Liver (tissue), 9 donors: ENCODE measurements around the gene CCDC68. TPM values are rescaled to one million over a fixed set of nuclear protein-coding genes. Genes with fewer than 3 reads are reported as not detected.

Experiments
- DNase-seq: peaks from one replicate; pipeline ENCODE4 v3.0.0-alpha.2; 2017; ENCODE audit warnings: low spot score
- H3K27ac ChIP-seq, 2 donors: one replicate each; pipeline ENCODE4 v1.7.0; 2013; ENCODE audit warnings: inconsistent platforms in 2 of 2, low read length in 2 of 2, control low read depth in 1 of 2, low read depth in 1 of 2, mild to moderate bottlenecking in 1 of 2
- H3K27me3 ChIP-seq, 4 donors: one replicate each; pipeline versions ENCODE4 v1.6.1 to v1.7.0; 2013; ENCODE audit warnings: low read length in 3 of 4, inconsistent platforms in 1 of 4, mild to moderate bottlenecking in 1 of 4, moderate library complexity in 1 of 4; ENCODE audit not compliant: control insufficient read depth in 4 of 4, insufficient read depth in 4 of 4
- H3K36me3 ChIP-seq, 4 donors: one replicate each; pipeline versions ENCODE4 v1.6.1 to v1.7.0; 2013; ENCODE audit warnings: low read length in 3 of 4, mild to moderate bottlenecking in 3 of 4, low read depth in 1 of 4, moderate library complexity in 1 of 4; ENCODE audit not compliant: control insufficient read depth in 4 of 4, insufficient read depth in 3 of 4
- H3K4me1 ChIP-seq, 4 donors: one replicate each; pipeline versions ENCODE4 v1.6.1 to v1.7.0; 2013; ENCODE audit warnings: low read length in 3 of 4, mild to moderate bottlenecking in 3 of 4, moderate library complexity in 1 of 4; ENCODE audit not compliant: control insufficient read depth in 4 of 4, insufficient read depth in 4 of 4
- H3K4me3 ChIP-seq, 3 donors: one replicate each; pipeline versions ENCODE4 v1.6.1 to v1.7.0; 2013; ENCODE audit warnings: low read length in 3 of 3, control low read depth in 1 of 3, low read depth in 1 of 3, mild to moderate bottlenecking in 1 of 3
- H3K9ac ChIP-seq, 2 donors: one replicate each; pipeline ENCODE4 v1.7.0; 2013; ENCODE audit warnings: low read length in 2 of 2, mild to moderate bottlenecking in 2 of 2, moderate library complexity in 2 of 2, control low read depth in 1 of 2, low read depth in 1 of 2
- H3K9me3 ChIP-seq, 4 donors: one replicate each; pipeline versions ENCODE4 v1.6.1 to v1.7.0; 2013; ENCODE audit warnings: low read length in 3 of 4; ENCODE audit not compliant: control insufficient read depth in 4 of 4
- CTCF ChIP-seq: fragments of 150-350 bp; IDR thresholded peaks from 2 replicates; pipeline ENCODE4 v1.5.1; 2017; ENCODE audit warnings: improper control_type of control experiment, low read depth, low read length; ENCODE audit not compliant: missing input control
- EGR1 ChIP-seq, 2 donors: IDR thresholded peaks; 2 replicates each; pipeline ENCODE4 v1.6.1; 2016 to 2018; ENCODE audit warnings: antibody characterized with exemption in 2 of 2, low read depth in 2 of 2
- FOXA1 ChIP-seq: IDR thresholded peaks from 2 replicates; pipeline ENCODE4 v1.6.1; 2016; ENCODE audit warnings: antibody characterized with exemption
- FOXA2 ChIP-seq: IDR thresholded peaks from 2 replicates; pipeline ENCODE4 v1.6.1; 2016; ENCODE audit warnings: antibody characterized with exemption
- GABPA ChIP-seq, 2 donors: IDR thresholded peaks in 1 of 2; conservative IDR thresholded peaks in 1 of 2; 2 replicates each; pipeline ENCODE4 v1.6.1; 2016; ENCODE audit warnings: antibody characterized with exemption in 2 of 2, mild to moderate bottlenecking in 1 of 2, moderate library complexity in 1 of 2
- HNF4A ChIP-seq, 2 donors: conservative IDR thresholded peaks; 2 replicates each; pipeline ENCODE4 v1.6.1; 2016; ENCODE audit warnings: antibody characterized with exemption in 2 of 2, mild to moderate bottlenecking in 2 of 2
- HNF4G ChIP-seq: IDR thresholded peaks from 2 replicates; pipeline ENCODE4 v1.6.1; 2016; ENCODE audit warnings: antibody characterized with exemption
- JUND ChIP-seq, 2 donors: IDR thresholded peaks; 2 replicates each; pipeline ENCODE4 v1.6.1; 2016; ENCODE audit warnings: antibody characterized with exemption in 2 of 2
- MAX ChIP-seq: IDR thresholded peaks from 2 replicates; pipeline ENCODE4 v1.6.1; 2016; ENCODE audit warnings: antibody characterized with exemption
- NR2F2 ChIP-seq: IDR thresholded peaks from 2 replicates; pipeline ENCODE4 v1.6.1; 2016; ENCODE audit warnings: antibody characterized with exemption
- RXRA ChIP-seq, 2 donors: IDR thresholded peaks; 2 replicates each; pipeline ENCODE4 v1.6.1; 2017 to 2018; ENCODE audit warnings: antibody characterized with exemption in 2 of 2, mild to moderate bottlenecking in 1 of 2
- TAF1 ChIP-seq: conservative IDR thresholded peaks from 2 replicates; pipeline ENCODE4 v1.6.1; 2016; ENCODE audit warnings: antibody characterized with exemption, mild to moderate bottlenecking
- YY1 ChIP-seq: IDR thresholded peaks from 2 replicates; pipeline ENCODE4 v1.6.1; 2016; ENCODE audit warnings: antibody characterized with exemption, mild to moderate bottlenecking
- ZBTB33 ChIP-seq: IDR thresholded peaks from 2 replicates; pipeline ENCODE4 v1.6.1; 2016; ENCODE audit warnings: antibody characterized with exemption
- WGBS: extraction: QIAGEN DNeasy Blood & Tissue Kit; methylation state at CpG from one replicate; pipeline ENCODE4 v1.1.7; 2013; 5-methylcytosine and 5-hydroxymethylcytosine counted together
- polyA plus RNA-seq, 2 donors: library from polyadenylated mRNA; stranded (reverse) in 1 of 2; unstranded in 1 of 2; fragments of 200-250 nt in 1 of 2; fragments of >200 nt in 1 of 2; fragmentation: Nextera tagmentation in 1 of 2; extraction: Ambion mirVana in 1 of 2; gene quantifications; one replicate each; pipeline versions ENCODE4 v1.2.1 to v1.2.3, GENCODE V29; 2013 to 2015
- total RNA-seq, 2 donors: library from RNA; depleted of rRNA; stranded (reverse); fragments of >200 nt; gene quantifications; one replicate each; pipeline ENCODE4 v1.2.3, GENCODE V29; 2014
- donor health status: healthy.
- donor health status: healthy.
- donor health status: healthy.
- donor health status: healthy.
- donor health status: healthy.

The CCDC68 gene
- total and polyA plus RNA-seq, 4 donors: 2.6 to 17.5 (median 11.2) TPM

- Histone ChIP-seq H3K27me3 (no peaks in the 10 kb centered on the region), H3K4me1 (no peaks in the 10 kb centered on the region), H3K9ac (no peak overlapping the region), H3K36me3 (no peaks in the 10 kb centered on the region), H3K9me3 (no peaks in the 10 kb centered on the region), H3K27ac (no peak overlapping the region), H3K4me3 (no peak overlapping the region)
- no peak for DNase-seq
- 93% methylated on average over 2 of the region's 2 CpGs for WGBS
- TF ChIP-seq HNF4G (no peak), HNF4A (conservative IDR thresholded peaks at IDR 0.05) (no peak), RXRA (IDR thresholded peaks at IDR 0.05) (no peak), TAF1 (no peak), FOXA2 (no peak)
These were observed 59.0 kb downstream of the CCDC68 start for GRCh38 chr18:54900290-54900689.

- Histone ChIP-seq H3K27me3 (no peaks in the 10 kb centered on the region), H3K27ac (no peak overlapping the region), H3K4me3 (no peak overlapping the region), H3K9ac (no peak overlapping the region), H3K9me3 (no peaks in the 10 kb centered on the region), H3K4me1 (no peaks in the 10 kb centered on the region), H3K36me3 (no peaks in the 10 kb centered on the region)
- no peak for DNase-seq
- TF ChIP-seq FOXA2: no peak
- TF ChIP-seq YY1: no peak
- TF ChIP-seq MAX: no peak
- TF ChIP-seq JUND (IDR thresholded peaks at IDR 0.05): no peak
- TF ChIP-seq GABPA (IDR thresholded peaks at IDR 0.05 in 1 of 2, conservative IDR thresholded peaks at IDR 0.05 in 1 of 2): no peak
These were observed 59.8 kb downstream of the CCDC68 start for GRCh38 chr18:54899500-54899899.

- TF ChIP-seq ZBTB33 (no peak), YY1 (no peak), FOXA2 (no peak), GABPA (IDR thresholded peaks at IDR 0.05 in 1 of 2, conservative IDR thresholded peaks at IDR 0.05 in 1 of 2) (no peak), HNF4G (no peak), EGR1 (IDR thresholded peaks at IDR 0.05; ENCODE audit: low read depth in 2 of 2) (no peak), JUND (IDR thresholded peaks at IDR 0.05) (no peak), FOXA1 (no peak)
- Histone ChIP-seq H3K9ac (no peak overlapping the region), H3K27ac (no peak overlapping the region), H3K4me1 (no peaks in the 10 kb centered on the region), H3K9me3 (no peaks in the 10 kb centered on the region), H3K27me3 (no peaks in the 10 kb centered on the region), H3K36me3 (no peaks in the 10 kb centered on the region), H3K4me3 (no peak overlapping the region)
- DNase-seq: no peak
- 79% methylated on average over 2 of the region's 2 CpGs for WGBS
These were observed 70.3 kb downstream of the CCDC68 start for GRCh38 chr18:54888933-54889332.

- no peak overlapping the region for H3K4me3 ChIP-seq
- no peaks in the 10 kb centered on the region for H3K36me3 ChIP-seq
- no peak overlapping the region for H3K9ac ChIP-seq
- H3K27ac ChIP-seq: no peak overlapping the region
- 93% methylated on average over 2 of the region's 2 CpGs for WGBS
- DNase-seq: no peak
- TF ChIP-seq HNF4G: no peak
- no peak for TF ChIP-seq CTCF
- TF ChIP-seq HNF4A (conservative IDR thresholded peaks at IDR 0.05): no peak
- TF ChIP-seq NR2F2: no peak
- no peak for TF ChIP-seq MAX
- no peak for TF ChIP-seq YY1
- H3K9me3 ChIP-seq: no peaks in the 10 kb centered on the region
- H3K4me1 ChIP-seq: no peaks in the 10 kb centered on the region
- H3K27me3 ChIP-seq: no peaks in the 10 kb centered on the region
These were observed 70.9 kb downstream of the CCDC68 start for GRCh38 chr18:54888378-54888777.
